NCI-H1092 treated with DMSO at 0.1 percent for 48 hours (cell line): Measurements from ENCODE around the gene CEMIP.
A peak's percentile ranks its signal among the peaks of the same experiment; 100 is the strongest.

Experiments used
- DNase-seq: peaks from one replicate; lab custom pipeline; 2025; lab: John Stamatoyannopoulos, UW

The CEMIP gene

DNA sequence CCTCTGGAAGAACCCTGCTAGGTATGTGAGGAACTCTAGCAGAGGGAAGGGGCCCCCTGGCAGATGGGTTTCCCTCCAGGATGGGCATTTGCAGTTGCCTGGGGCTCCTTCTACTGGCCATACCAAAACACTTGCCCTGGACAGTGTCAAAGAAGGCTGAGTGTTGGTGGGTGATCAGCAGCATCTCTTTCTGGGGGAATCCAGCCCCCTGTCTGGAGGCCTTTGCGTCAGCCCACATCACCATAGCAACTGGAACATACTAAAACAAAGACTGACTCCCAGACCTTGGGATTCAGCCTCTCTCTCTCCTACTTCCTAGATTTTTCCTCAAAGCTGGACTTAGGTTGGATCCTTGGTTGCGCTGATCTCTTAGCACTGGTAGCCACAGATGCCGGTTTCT, 8.1 kb downstream of the CEMIP start:
- DNase-seq: no peak

DNA sequence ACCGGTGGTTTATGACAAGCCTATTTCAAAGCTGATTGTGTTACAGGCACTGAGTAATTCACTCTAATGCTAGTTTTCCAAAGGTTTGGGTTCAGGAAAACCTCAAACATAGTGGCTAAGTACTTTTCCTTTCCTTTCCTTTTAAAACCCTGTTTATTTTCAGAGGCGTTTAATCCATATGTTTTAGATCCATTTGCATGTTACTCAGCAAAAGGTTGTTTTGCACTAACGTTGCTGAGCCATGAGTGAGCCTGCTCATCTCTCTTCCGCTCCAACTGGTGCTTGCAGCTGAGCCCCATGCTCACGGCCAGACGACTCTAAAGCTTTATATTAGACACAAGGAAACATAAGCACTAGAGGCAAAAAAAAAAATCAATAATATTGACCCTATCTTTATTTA, 9.4 kb downstream of the CEMIP start:
- DNase-seq: no peak

DNA sequence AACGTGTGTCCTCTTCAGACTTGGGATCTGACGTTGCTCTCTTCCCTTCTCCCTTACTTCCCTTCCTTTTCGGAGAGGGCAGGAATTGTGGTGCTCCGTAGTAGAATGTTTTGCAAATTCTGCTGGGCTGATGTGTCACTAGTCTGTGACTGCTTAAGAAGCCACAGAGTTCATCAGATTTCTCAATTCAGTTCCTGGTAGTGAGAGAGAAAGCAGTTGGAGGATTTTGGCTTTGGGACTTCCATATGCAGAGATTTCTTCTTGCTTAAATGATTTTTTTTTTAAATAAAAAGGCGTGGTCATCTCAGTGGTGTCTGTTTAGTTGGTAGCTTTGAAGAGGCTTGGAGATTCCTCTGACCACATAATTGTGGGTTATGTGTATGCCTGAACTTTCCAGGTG, 10.1 kb downstream of the CEMIP start:
- DNase-seq: no peak

DNA sequence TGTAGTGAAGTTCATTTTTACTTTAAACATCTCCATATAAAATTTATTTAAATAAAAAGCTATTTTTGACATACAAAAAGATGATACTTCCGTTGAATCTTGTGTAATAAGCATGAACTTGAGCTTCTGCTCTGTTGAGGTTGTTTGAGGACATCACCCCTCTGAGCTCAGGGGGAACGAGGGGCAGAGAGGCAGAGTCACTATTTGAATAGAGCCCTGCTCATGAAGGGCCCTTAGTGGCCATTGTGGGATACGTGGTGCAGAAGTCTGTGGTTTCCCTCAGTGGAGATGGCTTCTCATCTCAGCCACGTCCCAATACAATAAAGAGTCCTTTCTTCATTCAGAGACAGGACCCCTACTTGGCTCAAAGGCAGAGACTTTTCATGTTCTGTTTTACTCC, 10.6 kb downstream of the CEMIP start:
- no peak for DNase-seq

DNA sequence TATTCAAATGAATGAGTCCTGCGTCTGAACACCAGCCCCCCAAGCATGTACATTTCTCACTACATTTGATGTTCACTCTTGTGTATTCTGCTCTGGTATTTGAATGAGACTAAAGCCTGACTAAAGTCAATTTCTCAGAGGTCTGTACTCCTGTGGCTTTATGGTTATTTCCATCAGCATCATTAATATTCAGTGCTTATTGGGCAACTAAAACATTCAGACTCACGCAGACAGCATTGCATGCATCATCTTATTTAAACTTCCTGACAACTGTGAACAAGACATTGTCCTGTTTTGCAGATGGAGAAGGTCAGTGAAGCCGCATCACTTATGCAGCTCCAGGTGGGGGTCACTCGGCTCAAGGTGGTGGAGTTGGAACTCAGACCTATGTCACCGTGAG, 11.1 kb downstream of the CEMIP start:
- no peak for DNase-seq

DNA sequence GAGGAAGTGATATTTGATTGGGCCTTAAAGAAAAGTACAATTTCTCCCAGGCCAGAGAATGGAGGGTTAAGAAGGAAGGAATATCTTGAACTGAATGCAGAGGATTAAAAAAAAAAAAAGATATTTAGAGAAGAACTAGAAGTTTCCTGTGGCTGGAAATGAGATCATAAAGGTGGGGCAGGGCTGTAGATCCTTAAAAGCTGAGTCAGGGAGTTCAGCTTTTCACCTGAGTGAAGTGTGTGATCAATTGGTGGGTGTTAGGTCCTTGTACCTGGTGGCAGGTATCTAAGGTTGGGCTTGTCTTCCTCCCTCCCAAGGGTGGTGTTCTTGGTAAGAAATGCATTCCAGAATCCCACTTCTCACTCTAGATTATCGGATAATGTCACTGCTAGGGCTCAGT, 11.8 kb downstream of the CEMIP start:
- no peak for DNase-seq

DNA sequence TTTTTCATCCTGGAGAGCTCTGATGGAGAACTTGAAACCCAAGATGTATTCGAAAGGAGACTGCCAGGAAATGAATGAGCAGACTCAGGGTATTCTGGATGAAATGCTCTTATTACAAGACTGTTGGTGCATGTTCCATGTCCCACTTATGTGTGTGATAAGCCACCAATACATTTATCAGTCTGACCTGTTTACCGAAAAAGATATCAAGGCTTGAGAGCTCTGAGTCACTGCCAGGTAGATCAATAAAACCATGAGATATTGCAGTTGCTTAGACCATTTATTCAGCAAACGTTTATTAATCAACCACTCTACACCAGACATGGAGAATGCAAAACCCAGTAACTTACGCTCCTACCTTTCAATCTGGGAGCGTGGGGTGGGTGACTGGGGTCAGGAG, 17.2 kb downstream of the CEMIP start:
- no peak for DNase-seq

DNA sequence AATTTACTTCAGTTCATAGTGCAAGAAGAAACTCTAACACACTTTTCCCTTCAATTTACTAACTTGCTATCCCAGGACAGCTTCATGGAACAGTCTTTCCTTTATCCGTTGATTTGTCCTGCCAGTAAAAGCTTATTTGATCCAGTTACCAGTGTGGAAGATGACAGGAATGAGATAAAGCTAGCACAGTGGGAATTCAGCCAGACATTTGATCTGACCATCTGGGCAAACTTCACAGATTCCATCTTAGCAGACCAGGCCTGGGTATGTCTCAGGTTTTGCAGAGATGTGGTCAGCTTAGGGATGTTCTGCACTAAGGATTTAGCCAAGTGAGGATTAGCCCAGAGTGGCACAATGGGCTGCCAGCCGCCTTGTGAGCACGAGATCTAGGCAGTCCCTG, 19.7 kb downstream of the CEMIP start:
- DNase-seq: no peak

DNA sequence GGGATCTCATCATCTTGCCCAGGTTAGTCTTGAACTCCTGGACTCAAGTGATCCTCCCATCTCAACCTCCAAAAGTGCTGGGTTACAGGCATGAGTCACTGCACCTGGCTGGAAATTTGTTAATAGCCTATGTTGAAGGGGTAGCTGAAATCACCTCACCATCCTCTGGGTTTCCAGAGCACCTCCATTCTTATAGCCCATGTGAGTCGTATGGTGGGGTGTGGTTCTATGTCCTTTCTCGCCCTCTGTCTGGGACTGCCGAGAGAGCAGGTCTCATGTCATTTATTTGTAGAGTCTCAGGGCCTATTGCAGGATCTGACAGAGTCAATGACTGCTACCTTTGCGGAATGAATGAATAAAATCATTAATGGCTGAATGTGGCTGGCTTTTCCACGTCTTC, 20.9 kb downstream of the CEMIP start:
- no peak for DNase-seq

DNA sequence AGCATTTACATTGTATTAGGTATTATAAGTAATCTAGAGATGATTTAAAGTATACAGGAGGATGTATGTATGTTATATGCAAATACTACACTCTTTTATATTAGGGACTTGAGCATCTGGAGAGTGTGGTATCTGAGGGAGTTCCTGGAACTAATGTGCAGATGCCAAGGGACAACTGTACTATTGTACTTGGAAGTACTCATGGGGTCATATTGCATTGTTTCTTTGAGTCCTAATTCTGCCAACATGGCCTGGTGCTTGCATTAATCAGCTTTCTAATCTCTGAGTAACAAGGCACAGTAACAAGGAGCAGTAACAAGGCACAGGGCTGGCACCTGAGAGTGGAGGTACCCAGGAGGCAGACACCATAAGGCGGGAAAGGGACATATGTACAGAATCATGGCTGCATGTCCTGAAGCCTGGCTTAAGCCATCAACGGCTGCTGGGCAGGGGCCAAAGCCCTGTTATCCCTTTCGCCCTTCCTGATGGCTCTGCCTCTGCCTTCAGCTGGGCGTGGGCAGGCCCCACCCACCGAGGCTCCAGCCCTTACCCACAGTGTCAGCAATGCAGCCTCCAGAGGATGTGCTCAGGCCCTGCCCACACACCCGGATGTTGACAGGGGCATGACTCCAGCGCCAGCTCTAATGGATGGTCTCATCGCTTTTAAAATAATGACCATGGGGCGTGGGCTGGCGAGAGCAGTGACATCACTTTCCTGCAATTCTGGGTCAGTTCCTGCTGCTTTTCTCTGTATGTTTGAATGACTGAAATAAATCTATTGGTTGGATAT, 22.9 kb downstream of the CEMIP start:
- DNase-seq: no peak

DNA sequence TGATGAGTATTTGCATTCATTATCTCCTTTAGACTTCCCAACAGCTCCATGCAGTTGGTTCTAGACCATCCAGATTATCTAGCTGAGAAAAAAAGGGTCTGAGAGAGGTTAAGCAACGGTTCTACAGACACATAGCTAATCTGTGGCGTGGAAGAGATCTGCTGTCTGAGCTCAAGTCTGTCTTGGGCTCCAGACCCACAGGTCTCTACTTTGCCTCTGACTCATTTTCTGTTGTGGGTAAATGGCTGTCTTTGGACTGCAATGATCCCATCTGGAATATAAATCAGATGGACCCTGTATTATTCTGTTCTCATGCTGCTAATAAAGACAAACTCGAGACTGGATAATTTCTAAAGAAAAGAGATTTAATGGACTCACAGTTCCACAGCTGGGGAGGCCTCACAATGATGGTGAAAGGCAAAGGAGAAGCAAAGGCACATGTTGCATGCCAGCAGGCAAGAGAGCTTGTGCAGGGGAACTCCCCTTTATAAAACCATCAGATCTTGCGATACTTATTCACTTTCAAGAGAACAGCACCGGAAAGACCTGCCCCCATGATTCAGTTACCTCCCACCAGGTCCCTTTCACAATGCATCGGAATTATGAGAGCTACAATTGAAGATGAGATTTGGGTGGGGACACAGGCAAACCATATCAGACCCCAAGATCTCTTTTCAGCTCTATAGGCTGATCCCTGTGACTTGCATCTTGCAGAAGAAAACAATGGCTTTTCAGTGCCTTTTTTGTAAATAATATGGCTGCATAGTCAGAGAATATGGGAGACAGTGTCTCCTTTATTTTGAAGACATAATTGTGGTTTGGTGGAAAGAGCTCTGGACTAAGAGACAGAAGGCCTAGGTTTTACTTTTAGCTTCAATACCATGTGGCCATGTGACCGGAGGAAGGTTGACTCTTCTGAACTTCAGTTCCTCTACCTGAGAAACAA, 24.7 kb downstream of the CEMIP start:
- DNase-seq: no peak

DNA sequence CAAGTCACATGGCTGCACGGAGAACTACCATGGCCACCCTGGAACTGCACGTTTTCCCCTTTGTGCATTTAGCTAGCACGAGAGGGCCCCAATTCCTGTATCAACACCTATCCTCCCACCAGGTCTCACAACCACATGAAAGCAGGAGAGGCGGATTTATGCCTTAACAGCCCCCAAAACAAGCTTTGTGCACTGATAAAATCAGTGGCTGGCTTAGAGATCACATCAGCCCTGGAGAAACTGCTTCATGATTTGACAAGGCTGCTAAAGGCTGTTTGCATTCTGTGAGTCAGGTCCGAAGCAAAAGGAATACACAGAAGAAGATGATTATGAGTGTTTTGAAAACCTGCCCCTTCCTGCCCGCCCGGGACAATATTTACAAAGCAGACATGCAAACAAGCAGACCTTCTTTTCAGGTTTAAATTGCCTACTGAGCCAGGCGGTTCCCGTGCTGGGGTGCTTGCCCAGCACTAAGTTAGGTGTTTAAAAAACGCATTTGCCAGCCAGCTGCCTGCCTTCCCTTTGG, 25.9 kb downstream of the CEMIP start:
- peak; percentile 4 for DNase-seq

DNA sequence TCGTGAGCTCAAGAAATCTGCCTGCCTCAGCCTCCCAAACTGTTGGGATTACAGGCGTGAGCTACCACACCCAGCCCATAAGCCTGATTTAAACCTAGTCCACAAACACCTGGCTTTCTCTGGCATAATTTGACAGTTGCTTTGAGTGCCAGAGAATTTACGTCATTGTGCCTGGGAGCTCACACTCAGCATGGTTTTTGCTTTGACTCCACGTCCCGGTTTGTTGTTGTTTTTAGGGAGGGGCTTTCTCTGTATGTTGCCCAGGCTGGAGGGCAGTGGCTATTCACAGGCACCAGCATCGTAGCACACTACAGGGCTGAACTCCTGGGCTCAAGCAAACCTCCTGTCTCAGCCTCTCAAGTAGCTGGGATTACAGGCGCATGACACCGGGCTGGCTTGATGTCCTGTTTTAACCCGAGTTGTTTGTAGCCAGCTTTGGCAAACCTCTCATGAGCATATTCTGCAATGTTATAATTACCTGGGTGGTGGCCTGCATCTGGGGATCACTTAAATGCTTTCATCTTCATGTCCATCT, 32.7 kb downstream of the CEMIP start:
- DNase-seq: no peak

DNA sequence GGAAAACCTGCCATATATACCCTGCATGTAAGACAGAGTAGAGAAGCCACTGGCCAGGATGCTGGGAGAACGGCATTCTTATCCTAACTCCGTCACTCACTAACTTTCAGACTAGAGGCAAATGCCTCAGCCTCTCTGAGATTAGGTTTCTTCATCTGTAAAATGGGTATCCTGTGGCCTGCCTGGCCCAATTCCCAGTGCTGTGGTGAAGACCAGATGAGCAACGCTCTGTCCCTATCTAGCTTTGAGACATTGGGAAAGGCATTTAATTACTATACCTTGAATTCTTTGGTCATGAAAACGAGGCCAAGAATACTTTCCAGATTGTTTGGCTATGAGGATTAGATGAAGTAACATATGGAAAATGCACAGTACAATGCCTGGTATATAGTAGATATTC, 35.9 kb downstream of the CEMIP start:
- DNase-seq: no peak

DNA sequence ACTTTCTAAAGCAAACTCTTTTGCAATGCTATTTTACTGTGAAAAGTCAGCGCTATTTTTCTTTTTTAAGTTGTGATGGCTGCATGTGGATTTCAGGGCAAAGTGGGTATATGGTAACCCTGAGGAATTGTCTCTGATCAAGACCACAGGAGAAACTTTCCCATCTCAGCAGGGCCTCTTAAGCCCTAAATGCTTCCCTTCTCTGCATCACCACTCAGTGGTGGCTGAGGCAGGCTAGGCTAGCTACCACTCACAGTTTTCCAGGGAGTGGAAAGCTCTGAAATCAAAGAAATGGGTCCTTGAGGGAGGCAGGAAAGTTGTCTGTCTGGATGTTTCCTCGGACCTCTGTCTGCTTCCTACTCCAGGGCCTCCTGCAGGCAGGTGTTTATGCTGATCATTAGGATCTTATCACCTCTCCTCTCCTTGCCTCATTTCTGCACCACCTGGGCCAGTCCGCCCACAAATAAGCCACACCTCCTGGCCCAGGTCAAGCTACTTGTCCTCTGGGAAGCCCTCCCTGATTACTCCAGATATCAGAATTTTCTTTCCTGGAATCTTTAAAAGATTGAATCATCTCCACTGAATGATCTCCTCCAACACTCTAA, 37.0 kb downstream of the CEMIP start:
- DNase-seq: no peak

DNA sequence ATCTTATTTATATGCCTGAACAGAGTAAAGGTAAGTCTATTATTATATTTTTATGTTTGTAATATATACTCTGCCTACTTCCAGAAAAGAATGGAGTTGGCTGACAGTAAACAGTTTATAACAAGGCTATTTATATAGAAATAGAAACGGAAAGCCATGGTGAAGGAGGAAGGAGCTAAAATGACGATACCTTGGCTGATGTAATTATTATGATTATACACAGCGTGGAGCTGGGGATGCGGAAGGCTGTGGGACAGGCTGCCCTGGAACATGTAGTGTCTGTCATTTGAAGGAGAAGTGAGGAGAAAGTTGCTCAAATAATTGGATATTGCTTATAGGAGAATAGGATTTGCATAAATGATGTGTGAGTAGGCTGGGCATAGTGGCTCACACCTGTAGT, 37.8 kb downstream of the CEMIP start:
- no peak for DNase-seq

DNA sequence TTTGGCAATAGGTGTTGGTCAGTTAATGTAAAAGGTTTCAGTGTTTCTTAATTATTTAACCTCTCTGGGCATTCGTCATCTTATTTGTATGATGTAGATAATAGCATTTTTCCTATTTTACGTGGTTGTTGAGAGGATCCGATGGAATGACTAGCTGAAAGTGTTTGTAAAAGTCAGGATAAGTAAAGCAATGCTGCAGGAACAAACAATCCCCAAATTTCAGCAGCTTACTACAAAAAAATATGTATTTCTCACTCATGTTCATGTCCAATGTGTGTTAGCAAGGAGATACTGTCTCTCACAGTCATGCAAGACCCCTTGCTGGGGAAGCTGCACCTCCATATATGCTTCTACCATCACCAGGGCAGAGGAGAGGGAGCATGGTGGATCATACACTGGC, 38.7 kb downstream of the CEMIP start:
- no peak for DNase-seq

DNA sequence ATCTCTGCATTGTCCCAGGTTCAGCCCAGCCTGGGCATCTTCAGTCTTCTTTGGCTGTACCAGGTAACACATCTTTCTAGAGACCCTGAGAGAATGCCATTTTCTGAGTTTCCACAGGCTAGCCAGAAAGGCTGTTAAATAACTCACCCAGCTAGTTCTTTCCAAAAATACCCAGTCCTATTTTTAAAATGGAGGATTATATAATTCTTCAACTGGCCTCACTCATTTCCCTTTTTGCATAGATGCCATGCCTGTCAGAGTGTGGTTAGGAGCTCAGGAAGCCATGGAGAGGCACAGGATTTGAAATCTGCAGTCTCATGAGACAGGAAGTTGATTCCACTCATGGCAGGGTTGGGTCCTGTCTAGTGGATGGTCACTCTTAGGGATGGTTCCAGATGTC, 39.8 kb downstream of the CEMIP start:
- no peak for DNase-seq

DNA sequence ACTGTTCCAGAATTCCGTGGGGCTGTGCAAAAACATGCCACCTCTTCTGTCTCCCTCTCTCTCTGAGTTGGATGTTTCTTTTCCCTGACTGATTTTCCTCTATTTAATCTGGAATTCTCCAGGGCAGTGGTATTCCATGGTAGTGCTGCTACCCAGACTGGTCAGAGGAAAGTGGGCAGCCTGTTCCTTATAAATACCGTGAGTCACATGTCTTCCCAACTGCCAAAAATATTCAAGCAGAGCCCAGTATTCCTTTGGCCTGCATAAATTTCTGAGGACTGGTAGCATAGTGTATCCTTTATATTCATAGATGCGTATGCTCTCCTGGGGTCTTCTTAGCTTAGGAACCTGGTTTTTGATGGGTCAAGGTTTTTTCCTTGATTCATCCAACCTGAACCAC, 40.9 kb downstream of the CEMIP start:
- DNase-seq: no peak

DNA sequence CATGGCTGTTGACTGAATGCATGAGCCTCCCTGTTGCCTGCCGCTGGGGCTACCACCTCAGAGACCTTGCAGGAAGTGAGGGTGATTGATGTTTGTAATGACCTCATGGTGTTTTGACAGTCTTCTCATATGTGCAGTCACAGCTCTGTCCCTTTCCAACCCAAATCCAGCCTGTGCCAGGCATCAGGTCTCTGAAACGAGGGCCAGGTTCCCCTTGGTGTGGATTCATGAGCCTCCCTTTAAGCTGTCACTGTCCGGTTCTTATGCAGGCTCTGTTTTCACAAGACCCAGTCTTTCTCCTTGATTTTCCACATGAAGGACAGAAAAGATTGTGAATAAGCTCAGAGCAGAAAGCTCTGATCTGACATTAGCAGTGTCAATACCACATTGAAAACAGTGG, 43.1 kb downstream of the CEMIP start:
- no peak for DNase-seq

DNA sequence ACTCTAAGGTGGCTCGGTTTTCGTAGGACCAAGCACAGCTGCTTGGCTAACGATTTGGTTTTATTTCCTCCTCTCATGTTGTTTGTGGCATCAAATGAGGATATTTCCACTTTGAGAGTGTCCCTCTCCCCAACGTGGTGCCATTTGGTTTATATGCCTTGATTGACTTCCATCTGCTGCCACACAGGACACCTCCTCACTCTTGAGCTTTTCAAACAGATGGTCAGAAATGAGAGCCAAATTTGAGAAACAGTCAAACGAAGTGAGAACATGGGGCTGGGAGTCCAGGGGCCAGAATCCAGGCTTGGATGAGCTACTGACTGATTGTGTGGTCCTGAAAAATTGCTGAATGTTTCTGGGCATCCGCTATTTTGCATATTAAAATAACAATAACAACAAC, 43.5 kb downstream of the CEMIP start:
- no peak for DNase-seq

DNA sequence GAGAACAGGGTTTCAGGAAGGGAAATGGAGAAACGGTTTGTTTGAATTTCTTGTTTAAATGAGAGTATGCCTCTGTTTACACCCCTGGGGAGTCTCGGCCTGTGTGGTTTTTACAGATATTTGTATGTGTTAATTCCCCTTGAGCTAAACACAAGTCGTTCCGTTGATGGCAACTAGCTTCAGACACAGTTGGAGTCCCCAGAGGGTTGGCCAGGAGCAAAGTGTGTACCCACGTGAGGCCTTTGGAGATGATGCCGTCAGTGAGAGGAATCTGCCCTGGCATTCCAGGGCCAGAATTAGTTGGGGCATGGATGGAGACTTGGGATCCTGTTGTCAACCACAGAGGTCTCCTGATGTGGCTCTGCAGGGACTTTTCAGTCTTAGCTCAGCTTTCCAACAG, 44.0 kb downstream of the CEMIP start:
- DNase-seq: no peak
